GM12891 (cell line): ENCODE measurements around the gene SLC27A3.

ENCODE experiments used
- PAX5 ChIP-seq: IDR thresholded peaks from 2 replicates; pipeline ENCODE4 v1.6.1; 2011; ENCODE audit warnings: low read length, moderate library complexity, mild to moderate bottlenecking; ENCODE audit not compliant: insufficient read depth, severe bottlenecking
- POLR2A ChIP-seq: IDR thresholded peaks from 2 replicates; pipeline ENCODE4 v1.6.1; 2011; ENCODE audit warnings: low read depth, low read length, control low read depth
- POLR2AphosphoS5 ChIP-seq: IDR thresholded peaks from 2 replicates; pipeline ENCODE4 v1.6.1; 2011; ENCODE audit warnings: low read depth, low read length, control low read depth
- POU2F2 ChIP-seq: IDR thresholded peaks from 2 replicates; pipeline ENCODE4 v1.6.1; 2011; ENCODE audit warnings: low read depth, mild to moderate bottlenecking, control low read depth, low read length, moderate library complexity
- SPI1 ChIP-seq: IDR thresholded peaks from 2 replicates; pipeline ENCODE4 v1.6.1; 2011; ENCODE audit warnings: low read depth, low read length, control low read depth
- TAF1 ChIP-seq: IDR thresholded peaks from 2 replicates; pipeline ENCODE4 v1.6.1; 2011; ENCODE audit warnings: low read depth, low read length, control low read depth

DNA sequence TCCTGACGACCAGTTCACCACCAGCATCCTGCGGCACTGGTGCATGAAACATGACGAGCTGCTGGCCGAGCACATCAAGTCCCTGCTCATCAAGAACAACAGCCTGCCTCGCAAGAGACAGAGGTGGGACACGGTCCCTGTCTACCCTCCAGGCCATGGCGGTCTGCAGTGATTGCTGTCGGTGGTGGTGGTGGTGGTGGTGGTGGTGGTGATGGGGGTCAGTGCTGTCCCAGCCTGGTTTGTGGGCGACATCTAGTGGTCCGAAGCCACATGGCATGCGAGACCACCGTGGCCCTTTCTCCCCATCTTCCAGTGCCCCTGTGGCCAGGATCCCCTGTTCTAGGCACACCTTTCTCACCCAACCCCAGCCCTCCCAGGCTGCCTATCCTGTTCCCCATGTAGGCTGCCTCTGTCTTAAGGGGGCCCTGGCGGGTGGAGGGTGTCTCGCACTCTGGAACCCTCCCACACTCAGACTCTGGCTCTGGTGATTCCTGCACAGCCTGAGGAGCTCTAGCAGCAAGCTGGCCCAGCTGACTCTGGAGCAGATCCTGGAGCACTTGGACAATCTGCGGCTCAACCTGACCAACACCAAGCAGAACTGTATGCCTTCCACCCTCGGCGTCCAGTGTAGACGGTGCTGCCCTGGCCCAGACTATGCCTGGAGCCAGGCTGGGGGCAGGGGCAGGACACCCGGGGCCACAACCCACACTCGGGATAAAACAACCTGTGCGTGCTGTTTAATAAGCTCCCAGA is 3.2 kb upstream of the SLC27A3 start:
- TF ChIP-seq POLR2AphosphoS5 (no peak), POLR2A (no peak), SPI1 (no peak), TAF1 (no peak), POU2F2 (no peak), PAX5 (no peak)
